HFFc6 (cell line): ENCODE results near the gene SHTN1. TPM values are rescaled to one million over a fixed set of nuclear protein-coding genes. Genes with fewer than 3 reads are reported as not detected.

Experiments used
- DNase-seq: peaks from one replicate; pipeline ENCODE4 v3.0.0-alpha.2; 2018
- H3K27ac Mint-ChIP-seq: 2 replicates; pipeline ENCODE4 v1.8.0; 2020; ENCODE audit warnings: mild to moderate bottlenecking, mixed read lengths
- H3K27me3 Mint-ChIP-seq: 2 replicates; pipeline ENCODE4 v1.8.0; 2021; ENCODE audit warnings: mild to moderate bottlenecking, moderate library complexity, mixed read lengths; ENCODE audit not compliant: insufficient read depth
- H3K36me3 Mint-ChIP-seq: 2 replicates; pipeline ENCODE4 v1.8.0; 2021; ENCODE audit warnings: low read depth, mixed read lengths
- H3K4me1 Mint-ChIP-seq: 2 replicates; pipeline ENCODE4 v1.8.0; 2020; ENCODE audit warnings: low read depth, mixed read lengths
- H3K4me3 Mint-ChIP-seq: 2 replicates; pipeline ENCODE4 v1.8.0; 2020; ENCODE audit warnings: mild to moderate bottlenecking, moderate library complexity, mixed read lengths
- H3K9me3 Mint-ChIP-seq: 2 replicates; pipeline ENCODE4 v1.8.0; 2020; ENCODE audit warnings: mild to moderate bottlenecking, mixed read lengths
- CTCF ChIP-seq: fragments of 200-600 bp; sonication (generic); IDR thresholded peaks from 2 replicates; pipeline ENCODE4 v1.5.0; 2021; ENCODE audit warnings: antibody characterized with exemption, mild to moderate bottlenecking
- total RNA-seq, 6 experiments: library from RNA; stranded (reverse); fragmentation: NEBNext Ultra II Directional; extraction: Animal tissue kit (Norgen Biotek cat#: 25700); gene quantifications; 2 replicates in 1 of 6; 3 replicates in 5 of 6; pipeline ENCODE4 v1.2.3, GENCODE V29; 2021

SHTN1 gene
- total RNA-seq, 6 experiments from 2014 or later, result 3.4 to 6.2 (median 5.2) TPM

GRCh38 chr10:116912162-116912561, 92.8 kb downstream of the SHTN1 start:
- H3K36me3 Mint-ChIP-seq, result peaks cover 6% of the 10 kb centered on the region
- DNase-seq, result no peak
- H3K27me3 Mint-ChIP-seq, result no peaks in the 10 kb centered on the region; the same call in 1 of the 2 replicates
- no peaks in the 10 kb centered on the region for H3K4me1 Mint-ChIP-seq
- no peak for TF ChIP-seq CTCF
- H3K9me3 Mint-ChIP-seq, result no peaks in the 10 kb centered on the region
- no peak overlapping the region for H3K4me3 Mint-ChIP-seq
- H3K27ac Mint-ChIP-seq, result no peak overlapping the region

GRCh38 chr10:116910910-116911309, 94.1 kb downstream of the SHTN1 start:
- Mint-ChIP-seq H3K4me3 (no peak overlapping the region), H3K9me3 (no peaks in the 10 kb centered on the region), H3K27me3 (no peaks in the 10 kb centered on the region; the same call in 1 of the 2 replicates), H3K36me3 (peaks cover 6% of the 10 kb centered on the region), H3K27ac (no peak overlapping the region), H3K4me1 (no peaks in the 10 kb centered on the region)
- no peak for TF ChIP-seq CTCF
- DNase-seq, result no peak

- Mint-ChIP-seq H3K9me3 (no peaks in the 10 kb centered on the region), H3K36me3 (peaks cover 2% of the 10 kb centered on the region; the same call in 1 of the 2 replicates), H3K27ac (no peak overlapping the region), H3K4me1 (no peaks in the 10 kb centered on the region), H3K4me3 (no peak overlapping the region), H3K27me3 (no peaks in the 10 kb centered on the region; the same call in 1 of the 2 replicates)
- no peak for DNase-seq
- TF ChIP-seq CTCF, result no peak
Observed at GRCh38 chr10:116909307-116909706, 95.7 kb downstream of the SHTN1 start.

GRCh38 chr10:116907245-116907987, 97.6 kb downstream of the SHTN1 start:
- no peak overlapping the region for H3K27ac Mint-ChIP-seq
- H3K9me3 Mint-ChIP-seq, result no peaks in the 10 kb centered on the region
- no peaks in the 10 kb centered on the region for H3K36me3 Mint-ChIP-seq
- H3K27me3 Mint-ChIP-seq, result no peaks in the 10 kb centered on the region
- no peak for TF ChIP-seq CTCF
- no peak for DNase-seq
- H3K4me1 Mint-ChIP-seq, result no peaks in the 10 kb centered on the region
- no peak overlapping the region for H3K4me3 Mint-ChIP-seq

- Mint-ChIP-seq H3K4me3 (no peak overlapping the region), H3K27ac (no peak overlapping the region), H3K4me1 (no peaks in the 10 kb centered on the region), H3K36me3 (no peaks in the 10 kb centered on the region), H3K27me3 (no peaks in the 10 kb centered on the region), H3K9me3 (no peaks in the 10 kb centered on the region)
- DNase-seq, result no peak
- no peak for TF ChIP-seq CTCF
Observed at GRCh38 chr10:116905845-116906210, 99.2 kb downstream of the SHTN1 start.
